Measurements from ENCODE around the gene NPAP1.

- TF ChIP-seq YY1 (IDR thresholded peaks at IDR 0.05; ENCODE audit: insufficient read depth, insufficient read length): no peak
- no peak for TF ChIP-seq ZNF274 (IDR thresholded peaks at IDR 0.05; ENCODE audit: low read depth, low read length)
- TF ChIP-seq SUZ12 (IDR thresholded peaks at IDR 0.05; ENCODE audit: extremely low read depth, insufficient read depth, insufficient read length): no peak
These were observed 29.9 kb upstream of the NPAP1 start for GRCh38 chr15:24645627-24646026.
